ENCODE results near the gene CCDC68.

CCDC68 gene

DNA sequence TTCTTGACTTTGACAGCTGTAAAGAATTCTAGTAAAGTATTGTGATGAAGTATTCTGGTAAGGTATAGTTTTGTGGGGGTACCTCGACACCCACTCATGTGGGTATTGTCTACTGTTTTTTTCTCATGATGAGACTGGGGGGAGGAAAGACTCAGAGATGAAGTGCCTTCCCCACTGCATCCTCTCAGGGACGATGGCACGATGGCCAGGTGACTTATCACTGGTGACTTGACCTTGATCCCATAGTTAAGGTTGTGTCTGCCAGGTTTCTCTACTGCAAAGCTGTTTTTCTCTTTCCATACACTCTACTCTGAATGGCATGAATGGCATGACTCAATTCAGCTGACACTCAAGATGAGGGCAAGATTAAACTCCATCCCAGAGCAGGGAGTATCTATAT lies 936 bp upstream of the CCDC68 start:
- DNase-seq (ENCODE audit: low spot score), result no peak

DNA sequence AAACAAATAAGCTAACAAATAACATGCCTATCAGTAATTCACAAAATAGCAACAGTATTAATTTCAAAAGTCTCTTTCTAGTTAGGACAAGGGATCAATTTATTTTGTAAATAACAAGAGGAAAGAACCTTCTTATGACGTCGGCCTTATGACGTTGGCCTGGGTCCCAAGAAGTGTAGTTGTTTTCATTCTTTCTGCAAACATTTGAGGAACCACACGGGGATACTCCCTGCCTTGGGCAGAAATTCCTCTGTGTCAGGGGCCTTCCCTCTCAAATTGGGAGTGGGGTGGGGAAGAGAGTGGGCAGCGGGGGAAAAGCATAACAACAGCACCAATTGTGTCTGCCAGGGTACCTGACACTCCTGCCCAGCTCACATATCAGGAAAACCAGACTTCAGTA lies 1.3 kb downstream of the CCDC68 start:
- no peak for DNase-seq (ENCODE audit: low spot score)

DNA sequence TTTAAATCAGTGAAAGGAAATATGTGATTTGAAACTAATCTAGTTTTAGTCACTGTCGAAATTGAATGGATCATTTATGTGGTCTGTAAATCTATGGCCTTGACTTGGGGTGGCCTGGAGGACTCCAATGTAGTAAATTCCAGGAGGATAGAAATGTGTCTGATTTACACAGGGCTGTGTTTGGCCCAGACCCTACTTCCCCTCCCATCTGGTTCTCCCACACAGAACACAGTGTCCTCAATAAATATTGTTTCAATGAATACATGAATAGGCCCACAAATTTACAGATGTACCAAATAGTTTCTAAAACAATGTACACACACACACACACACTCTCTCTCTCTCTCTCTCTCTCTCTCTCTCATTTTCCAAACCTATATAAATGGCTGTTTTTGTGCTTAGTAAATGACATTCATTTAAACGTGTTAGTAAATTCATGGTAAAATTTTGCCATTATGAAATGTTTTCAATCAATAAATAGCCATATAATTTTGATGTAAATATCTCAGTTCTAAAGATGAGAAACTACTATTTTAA lies 1.9 kb downstream of the CCDC68 start:
- no peak for DNase-seq (ENCODE audit: low spot score)

DNA sequence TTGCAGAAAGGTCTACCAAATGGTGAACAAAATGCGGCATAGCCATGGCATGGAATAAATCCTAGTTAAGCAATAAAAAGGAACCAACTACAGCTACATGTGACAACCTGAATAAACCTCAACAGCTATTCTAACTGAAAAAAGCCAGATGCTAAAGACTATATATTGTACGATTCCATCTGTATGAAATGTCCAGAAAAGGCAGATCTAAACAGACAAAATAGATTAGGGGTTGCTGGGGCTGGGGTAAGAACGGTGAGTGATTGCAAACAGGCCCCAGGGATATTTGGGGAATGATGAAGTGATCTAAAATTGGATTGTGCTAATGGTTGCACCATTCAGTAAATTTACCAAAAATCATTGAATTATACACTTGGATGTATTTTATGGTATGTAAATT lies 2.8 kb downstream of the CCDC68 start:
- no peak for DNase-seq (ENCODE audit: low spot score)

DNA sequence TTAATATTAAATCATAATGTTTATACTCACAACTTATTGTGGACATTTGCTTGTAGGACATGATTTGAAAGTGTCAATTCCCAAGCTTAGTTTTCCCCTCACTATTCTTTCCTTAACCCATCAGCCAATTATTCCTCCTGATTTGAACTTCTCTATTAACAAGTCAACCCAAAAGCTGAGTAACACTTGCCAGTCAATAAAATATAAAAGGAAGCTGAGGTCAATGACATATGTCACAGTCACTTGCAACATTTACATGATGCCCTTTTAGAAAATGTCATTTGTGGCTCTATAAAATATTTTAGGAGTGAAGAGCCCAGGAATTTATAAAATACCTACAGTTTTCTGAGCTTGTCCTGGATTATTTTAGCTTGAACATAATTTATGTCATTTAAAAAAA lies 7.2 kb downstream of the CCDC68 start:
- no peak for DNase-seq (ENCODE audit: low spot score)

DNA sequence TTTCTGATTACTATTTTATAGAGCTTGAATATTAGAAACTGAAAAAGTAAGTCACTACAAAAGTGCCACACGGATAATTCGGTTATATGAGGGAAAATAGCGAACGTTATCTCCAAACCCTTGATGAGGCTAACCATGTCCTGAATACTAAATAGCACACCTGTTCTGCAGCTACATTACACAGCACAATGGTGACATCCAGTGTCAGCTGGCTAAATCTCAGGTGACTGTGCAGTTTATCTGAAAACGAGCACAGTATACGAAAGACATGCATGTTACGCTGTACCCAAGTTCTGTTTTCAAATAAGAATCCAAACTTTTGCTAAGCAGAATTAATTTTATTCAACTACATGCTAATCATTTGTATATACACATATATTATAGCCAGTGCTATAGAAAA lies 9.0 kb downstream of the CCDC68 start:
- DNase-seq (ENCODE audit: low spot score), result no peak

DNA sequence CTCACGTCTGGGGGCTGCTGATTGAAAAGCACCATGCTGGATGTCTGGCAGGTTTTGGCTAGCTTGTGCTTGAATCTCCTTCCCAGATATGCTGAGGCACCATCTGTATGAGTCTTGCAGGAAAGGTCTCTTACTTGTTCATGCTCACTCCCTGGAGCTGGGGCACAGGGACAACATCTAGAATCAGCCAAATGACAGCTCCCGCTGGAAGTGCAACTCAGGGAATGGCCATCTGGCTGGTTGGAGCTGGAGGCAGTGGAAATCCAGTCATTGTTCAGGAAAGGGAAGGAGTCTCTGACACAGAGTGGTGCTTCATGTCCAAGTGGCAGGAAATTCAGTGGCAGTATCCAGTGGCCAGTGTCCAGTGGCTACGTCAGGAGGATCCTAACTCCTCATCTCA lies 9.7 kb downstream of the CCDC68 start:
- DNase-seq (ENCODE audit: low spot score), result no peak

DNA sequence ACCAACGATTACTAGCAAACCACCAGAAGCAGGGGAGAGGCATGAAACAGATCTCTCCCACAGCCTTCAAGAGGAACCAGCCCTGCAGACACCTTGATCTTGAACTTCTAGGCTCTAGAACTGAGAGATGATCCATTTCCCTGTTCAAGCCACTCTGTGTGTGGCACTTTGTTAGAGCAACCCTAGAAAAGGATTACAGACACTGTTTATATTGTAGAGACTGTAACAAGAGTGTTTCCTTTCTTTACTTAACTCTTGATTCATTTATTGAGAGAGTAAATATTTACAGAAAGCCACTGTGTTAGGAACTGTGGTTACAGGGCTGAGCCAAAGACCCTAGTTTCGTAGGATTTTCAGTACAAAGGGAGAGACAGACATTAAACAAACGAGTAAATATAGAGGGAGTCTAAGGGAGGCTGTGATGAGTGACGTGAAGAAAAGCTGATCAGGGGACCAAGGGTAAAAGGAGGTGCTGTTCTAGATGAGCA lies 10.9 kb downstream of the CCDC68 start:
- no peak for DNase-seq (ENCODE audit: low spot score)

DNA sequence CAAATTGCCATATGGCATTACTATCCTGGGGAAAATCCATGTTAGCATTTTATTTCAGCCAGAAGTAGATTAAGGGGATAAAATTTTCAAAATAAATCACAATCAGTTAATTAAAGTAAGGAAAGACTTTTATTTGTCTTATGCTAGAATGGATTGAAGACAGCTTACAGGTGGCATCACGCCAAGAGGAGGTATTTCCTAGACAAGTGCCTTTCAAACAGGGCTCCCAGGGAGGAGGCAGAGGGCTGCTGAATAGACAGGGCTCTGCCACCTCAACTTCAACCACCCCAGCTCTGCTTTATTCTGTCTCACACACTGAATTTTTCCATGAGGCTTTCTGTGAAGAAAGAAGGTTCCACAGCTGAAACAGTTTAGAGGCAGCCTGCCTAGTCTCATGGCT lies 12.2 kb downstream of the CCDC68 start:
- DNase-seq (ENCODE audit: low spot score), result no peak

DNA sequence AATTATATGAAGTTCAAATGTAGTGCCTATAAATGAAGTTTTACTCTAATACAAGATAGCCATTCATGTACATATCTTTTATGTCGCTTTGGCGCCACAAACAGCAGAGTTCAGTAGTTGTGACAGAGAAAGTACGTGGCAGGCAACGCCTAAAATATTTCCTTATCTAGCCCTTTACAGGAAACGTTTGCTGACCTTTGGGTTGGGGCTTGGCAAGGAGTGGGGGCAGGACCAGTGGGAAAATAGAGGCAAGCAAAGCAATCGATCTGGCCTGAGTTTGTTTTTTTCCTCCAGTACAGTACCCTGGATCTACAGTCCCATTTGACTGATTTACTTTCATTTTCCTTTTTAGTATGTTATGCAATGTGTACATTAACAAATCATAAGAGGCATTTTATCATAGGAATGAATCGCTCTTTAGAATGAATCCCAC lies 13.1 kb downstream of the CCDC68 start:
- peak; percentile 32 for DNase-seq (ENCODE audit: low spot score)

DNA sequence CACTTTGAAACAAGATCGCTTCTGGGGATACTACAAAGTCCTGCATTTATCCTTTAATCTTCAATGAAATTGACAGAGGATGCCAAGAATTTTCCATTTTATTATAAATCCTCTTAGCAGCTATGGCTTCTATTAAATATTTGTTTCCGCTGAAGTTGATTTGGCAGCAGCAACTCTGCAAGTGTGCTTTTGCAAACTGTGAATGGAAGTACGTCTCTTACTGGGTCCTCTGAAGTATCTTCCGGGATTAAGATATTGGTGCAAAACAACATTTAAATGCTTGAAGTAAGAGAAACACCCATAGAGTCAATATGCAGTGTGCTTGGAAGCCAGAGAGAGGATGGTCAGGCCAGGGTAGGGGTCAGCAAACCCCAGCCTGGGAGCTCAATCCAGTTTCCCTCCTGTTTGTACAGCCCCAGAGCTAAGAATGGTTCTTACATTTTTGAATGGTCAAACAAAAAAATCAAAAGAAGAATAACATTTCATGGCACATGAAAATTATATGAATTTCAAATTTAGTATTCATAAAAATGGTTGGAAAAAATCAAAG lies 13.6 kb downstream of the CCDC68 start:
- DNase-seq (ENCODE audit: low spot score), result no peak

DNA sequence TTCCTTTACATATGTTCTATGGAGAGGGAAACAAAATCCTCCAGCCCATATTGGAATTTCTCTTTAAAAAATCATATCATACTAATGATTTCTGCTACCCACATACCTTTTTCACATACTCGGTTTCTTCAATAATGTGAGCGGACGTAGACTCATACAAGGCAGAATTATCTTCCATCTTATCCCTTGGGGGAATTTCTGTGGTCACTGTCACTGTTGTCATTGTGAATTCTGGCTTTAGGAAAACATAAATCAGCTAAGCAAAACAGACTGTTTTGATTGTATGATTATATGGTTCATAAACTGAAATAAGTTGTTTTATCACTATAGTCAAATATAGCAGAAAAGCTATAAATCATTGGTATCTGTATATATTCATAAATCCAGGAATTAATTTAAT lies 16.7 kb downstream of the CCDC68 start:
- no peak for DNase-seq (ENCODE audit: low spot score)

DNA sequence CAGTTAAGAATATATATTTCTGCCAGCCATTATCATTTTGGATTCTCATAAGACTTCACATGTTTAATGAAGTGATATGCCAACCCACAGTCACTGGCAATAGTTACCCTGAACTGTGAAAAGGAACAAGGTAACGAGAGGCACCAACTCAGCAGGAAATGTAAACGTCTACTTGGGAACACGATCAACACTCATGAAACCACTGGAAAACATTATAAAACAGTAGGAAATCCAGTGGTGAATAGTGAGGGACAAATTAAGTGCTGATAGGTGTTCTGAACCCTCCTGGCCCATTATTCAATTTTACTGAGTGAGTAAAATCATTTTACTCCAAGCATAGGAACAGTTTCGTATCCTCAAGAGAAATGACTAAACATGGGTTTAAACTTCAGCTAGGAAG lies 17.1 kb downstream of the CCDC68 start:
- DNase-seq (ENCODE audit: low spot score), result no peak

DNA sequence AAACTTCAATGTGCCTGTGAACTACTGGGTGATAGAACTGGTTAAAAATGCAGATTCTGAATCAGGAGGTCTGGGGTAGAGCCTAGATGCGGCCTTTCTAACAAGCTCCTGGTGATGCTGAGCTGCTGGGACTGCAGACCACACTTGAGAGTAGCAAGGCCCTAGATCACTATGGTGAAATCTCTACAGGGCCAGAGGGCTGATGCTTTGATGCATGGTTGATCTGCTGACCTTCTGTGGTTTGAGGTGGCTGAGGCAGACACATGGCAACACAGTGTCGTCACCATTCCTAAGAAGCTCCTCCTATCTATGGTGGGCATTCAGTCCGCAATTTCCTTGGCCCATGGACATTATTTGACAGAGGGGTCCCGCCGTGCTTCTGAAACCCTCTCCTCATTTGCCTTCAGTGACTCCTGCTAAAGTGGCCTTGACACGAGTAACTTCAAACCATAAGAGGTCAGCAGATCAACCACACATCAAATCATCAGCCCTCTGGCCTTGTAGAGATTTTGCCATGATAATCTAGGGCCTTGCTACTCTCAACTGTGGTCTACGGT lies 19.8 kb downstream of the CCDC68 start:
- no peak for DNase-seq (ENCODE audit: low spot score)

DNA sequence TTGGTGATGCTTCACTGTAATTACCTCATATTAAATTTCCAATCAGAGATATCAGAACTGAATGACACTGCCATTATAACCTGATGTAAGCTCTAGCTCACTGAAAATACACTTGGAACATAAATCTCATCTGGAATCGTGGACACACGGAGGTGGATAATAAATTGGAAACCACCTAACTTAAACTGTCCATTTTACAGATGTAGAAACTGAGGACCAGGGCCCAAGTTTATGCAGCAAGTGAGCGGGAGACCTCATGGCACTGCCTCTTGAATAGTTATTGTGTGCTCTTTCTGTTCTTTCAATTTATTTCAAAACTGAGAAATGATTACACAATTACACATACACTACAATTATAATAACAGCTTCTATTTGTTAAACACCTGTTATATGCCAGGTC lies 20.8 kb downstream of the CCDC68 start:
- no peak for DNase-seq (ENCODE audit: low spot score)

DNA sequence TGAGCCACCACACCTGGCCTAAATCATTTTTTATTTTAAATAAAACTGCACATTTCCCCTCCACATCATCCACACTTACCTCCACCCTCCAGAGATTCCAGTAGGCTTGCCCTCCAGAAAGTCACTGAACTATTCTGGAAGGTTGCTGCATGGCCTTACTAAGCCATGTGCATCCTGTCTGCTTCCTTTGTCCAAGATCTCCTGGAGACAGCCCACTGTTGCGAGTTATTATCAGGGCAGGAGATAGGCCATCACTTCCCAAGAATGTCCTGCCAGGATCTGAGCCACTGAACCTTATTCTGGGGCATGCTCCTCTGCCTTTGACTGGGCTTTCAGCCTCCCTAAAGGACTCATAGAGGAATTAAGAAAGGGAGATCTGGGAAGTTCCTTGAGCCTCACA lies 26.8 kb downstream of the CCDC68 start:
- DNase-seq (ENCODE audit: low spot score), result no peak

DNA sequence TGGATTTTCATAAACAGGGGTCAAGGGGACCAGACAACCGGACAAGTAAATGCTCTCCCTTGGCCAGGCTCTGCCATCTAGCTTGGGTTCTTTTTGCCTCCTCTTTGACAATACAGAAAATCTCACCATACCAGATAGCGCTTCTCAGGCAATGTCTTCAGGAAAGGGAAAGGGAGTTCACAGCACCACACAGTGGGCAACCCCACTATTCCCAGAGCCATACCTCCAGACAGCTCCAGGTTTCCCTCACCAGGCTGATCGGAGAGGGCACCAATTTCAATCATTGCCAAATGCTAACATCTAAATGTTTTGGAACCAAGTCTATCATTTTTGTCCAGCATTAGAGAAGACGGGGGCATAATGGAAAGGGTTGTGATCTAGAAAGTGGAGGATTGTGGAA lies 28.1 kb downstream of the CCDC68 start:
- no peak for DNase-seq (ENCODE audit: low spot score)

DNA sequence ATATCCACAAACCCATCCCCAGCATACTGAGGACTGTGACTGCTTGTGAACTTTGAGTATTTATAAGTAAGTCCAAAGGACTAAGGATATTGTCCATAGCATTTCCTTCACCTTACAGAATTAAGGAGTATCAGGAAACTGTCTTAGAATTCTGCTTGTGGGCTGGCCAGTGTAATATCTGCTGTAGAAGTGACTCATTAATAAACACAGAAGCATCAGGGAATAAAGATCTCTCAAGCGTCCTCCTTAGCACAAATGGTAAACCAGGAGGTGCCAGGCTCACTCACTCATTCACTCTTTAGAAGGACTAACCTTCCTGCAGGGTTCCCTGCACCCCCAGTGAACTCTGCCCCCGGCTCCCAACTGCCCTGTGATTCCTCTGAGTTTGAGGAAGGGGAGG lies 31.0 kb downstream of the CCDC68 start:
- DNase-seq (ENCODE audit: low spot score), result no peak

DNA sequence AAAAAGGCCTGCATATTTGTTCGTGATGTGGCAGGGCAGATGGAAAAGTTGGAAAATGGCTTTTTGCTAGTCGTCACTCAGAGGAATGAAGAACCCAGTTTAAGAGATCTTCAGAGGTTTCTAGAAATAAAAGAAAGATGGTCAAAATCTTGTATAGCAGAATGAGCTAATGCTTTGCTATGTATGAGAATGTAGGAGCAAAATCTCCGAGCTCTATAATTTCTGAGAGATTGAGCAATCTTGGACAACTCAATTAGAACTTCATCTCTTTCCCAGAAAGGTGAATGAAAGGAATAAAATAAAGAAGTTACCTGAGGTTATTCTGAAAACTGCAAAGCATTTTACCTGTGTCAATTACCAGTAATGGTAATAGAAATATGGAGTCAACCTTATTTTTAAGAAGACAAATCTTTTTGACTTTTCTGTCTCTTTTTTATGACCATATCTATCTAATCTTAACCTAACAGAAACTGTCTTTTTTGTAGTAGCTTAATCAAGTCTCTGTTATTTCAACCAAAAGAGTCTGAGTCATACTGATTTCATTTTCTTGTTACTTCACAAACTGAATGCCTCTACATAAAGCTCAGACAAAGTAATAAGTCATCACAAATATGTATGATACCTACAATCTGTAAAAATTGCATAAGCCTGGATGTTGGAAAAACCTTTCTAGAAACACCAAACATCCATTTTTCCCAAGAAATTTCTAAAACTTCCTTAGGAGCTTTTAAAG lies 32.5 kb downstream of the CCDC68 start:
- DNase-seq (ENCODE audit: low spot score), result no peak

DNA sequence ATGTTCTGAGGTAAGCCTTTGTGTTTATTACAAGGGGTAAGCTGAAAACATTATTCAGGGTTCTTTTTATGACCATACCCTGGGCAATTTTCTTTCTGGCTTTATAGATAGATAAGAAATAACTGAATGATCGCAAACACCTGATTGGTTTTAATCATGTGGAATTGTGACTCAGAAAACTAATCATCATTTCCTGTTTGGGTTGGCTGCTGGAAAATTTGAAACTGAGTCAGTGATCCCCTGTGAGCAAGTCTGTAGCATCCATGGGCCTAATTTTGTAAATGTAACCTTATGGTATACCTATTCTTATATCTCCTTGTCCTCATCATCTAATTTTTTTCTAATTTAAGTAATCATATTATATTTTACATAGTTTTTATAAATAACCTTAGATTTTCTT lies 34.3 kb downstream of the CCDC68 start:
- DNase-seq (ENCODE audit: low spot score), result no peak

DNA sequence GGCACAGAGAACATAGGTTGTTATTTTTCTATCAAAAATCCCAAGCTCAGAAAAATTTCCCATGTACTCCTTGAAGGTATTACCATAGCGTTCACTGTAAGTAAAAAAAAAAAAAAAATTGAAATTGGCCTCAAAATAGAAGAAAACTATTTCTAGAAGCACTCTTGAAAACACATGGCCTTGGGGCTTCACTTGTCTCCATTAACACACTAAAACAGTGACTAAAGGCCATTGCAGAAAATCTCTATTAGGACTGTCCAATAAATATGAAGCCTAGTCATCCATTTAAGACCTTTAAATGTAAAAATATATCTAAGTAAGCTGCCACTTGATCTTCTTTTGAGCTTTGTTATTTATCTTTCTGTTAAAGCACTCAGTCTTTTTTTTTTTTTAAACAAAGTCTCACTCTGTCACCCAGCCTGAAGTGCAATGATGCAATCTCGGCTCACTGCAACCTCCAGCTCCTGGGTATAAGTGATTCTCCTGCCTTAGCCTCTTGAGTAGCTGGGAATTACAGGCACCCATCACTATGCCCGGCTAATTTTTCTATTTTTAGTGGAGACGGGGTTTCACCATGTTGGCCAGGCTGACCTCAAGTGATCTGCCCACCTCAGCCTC lies 35.8 kb downstream of the CCDC68 start:
- no peak for DNase-seq (ENCODE audit: low spot score)

DNA sequence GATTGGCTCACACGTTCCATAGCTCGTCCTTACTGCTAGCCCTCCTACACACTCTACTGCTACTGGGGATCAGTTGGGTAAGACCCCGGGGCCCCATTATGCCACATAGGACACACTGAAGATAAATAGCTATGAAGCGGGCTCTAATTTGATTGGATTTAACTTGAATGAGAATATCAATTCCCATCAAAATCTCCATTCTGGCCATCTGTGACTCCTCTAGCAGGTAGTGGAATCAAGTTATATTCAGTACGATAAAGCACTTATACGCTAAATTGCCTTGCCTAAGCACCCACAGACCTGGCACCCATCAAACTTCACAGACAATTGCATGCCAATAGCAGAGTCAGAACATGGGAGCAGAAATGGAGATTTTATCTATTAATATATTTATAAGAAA lies 39.8 kb downstream of the CCDC68 start:
- DNase-seq (ENCODE audit: low spot score), result no peak

DNA sequence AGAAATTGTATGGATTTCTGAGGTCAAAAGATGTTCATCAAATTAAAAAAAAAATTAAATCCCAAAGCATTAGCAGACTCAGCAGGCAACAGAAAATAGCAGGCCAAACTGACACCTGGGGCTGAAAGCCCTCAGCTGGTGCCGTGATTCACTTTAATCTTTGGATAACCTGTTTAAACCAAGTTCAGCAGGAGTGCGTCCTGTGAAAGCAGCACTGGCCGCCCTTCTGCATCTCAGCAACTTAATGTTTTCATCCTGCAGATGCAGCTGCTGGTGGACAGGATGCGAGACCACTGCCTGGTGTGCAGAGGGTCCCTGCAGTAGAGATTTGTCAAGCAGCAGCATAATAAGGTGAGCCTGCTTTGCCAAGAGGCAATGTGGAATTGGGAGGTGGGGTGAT lies 41.2 kb downstream of the CCDC68 start:
- no peak for DNase-seq (ENCODE audit: low spot score)

All from NAMALWA (cell line).